A549 (cell line): ENCODE results near the gene TNFRSF21. TPM values are rescaled to one million over a fixed set of nuclear protein-coding genes. Genes with fewer than 3 reads are reported as not detected.
A peak's percentile ranks its signal among the peaks of the same experiment; 100 is the strongest.
"Not testable (repeated sequence)": the region's sequence is repeated elsewhere in the genome, so short reads cannot be mapped to it uniquely, and the experiment has no call there.

Source experiments
- ATAC-seq, 2 experiments: fragments of 200-7000 bp in 1 of 2; fragments of >200 bp in 1 of 2; cut with Nextera tagmentation in 1 of 2; cut with Tn5 transposase in 1 of 2; 3 replicates each; pipeline versions ENCODE4 v1.8.0 to v1.9.1; 2018 to 2020; ENCODE audit warnings: mild to moderate bottlenecking in 1 of 2, moderate library complexity in 1 of 2
- CTCF ChIA-PET: fragments of 300-600 bp; sonication (Branson Sonifier 250); formaldehyde crosslinking; extraction: SDS; loops from one replicate; lab custom pipeline; 2021; ENCODE audit warnings: antibody characterized with exemption, inconsistent platforms; lab: Yijun Ruan, JAX
- POLR2A ChIA-PET: fragments of 350-600 bp; formaldehyde crosslinking; extraction: SDS; loops from one replicate; lab custom pipeline; 2021; ENCODE audit warnings: antibody characterized with exemption, inconsistent platforms; lab: Yijun Ruan, JAX
- DNase-seq, 2 experiments: peaks; one replicate each; pipeline versions ENCODE4 v3.0.0 to v3.0.0-alpha.2; 2011 to 2016; ENCODE audit warnings: low read depth in 1 of 2, low spot score in 1 of 2
- FAIRE-seq: peaks from 2 replicates; lab custom pipeline; 2011; peaks lifted over from hg19 to GRCh38; lab: Jason Lieb, UNC
- H3K27ac ChIP-seq, 2 experiments: fragments of >200 bp; sonication (Bioruptor Twin); formaldehyde crosslinking; 3 replicates each; pipeline ENCODE4 v1.5.1; 2016 to 2017
- H3K4me1 ChIP-seq: fragments of >200 bp; sonication (Bioruptor Twin); formaldehyde crosslinking; 3 replicates; pipeline ENCODE4 v1.6.1; 2016
- H3K4me2 ChIP-seq: fragments of >200 bp; sonication (Bioruptor Twin); formaldehyde crosslinking; 3 replicates; pipeline ENCODE4 v1.6.1; 2016
- H3K4me3 ChIP-seq: fragments of >200 bp; sonication (Bioruptor Twin); formaldehyde crosslinking; 3 replicates; pipeline ENCODE4 v1.5.1; 2016
- H3K9me3 ChIP-seq: fragments of >200 bp; sonication (Bioruptor Twin); formaldehyde crosslinking; 3 replicates; pipeline ENCODE4 v1.6.1; 2016
- CHD4 ChIP-seq: fragments of 200-600 bp; sonication (generic); IDR thresholded peaks from 2 replicates; pipeline ENCODE4 v1.6.1; 2016; ENCODE audit warnings: antibody characterized with exemption, mild to moderate bottlenecking, borderline replicate concordance
- EHMT2 ChIP-seq: fragments of 200-600 bp; sonication (generic); IDR thresholded peaks from 2 replicates; pipeline ENCODE4 v1.6.1; 2016; ENCODE audit warnings: antibody characterized with exemption, low read depth, mild to moderate bottlenecking, moderate library complexity
- HES2 ChIP-seq: fragments of >200 bp; sonication (Bioruptor Twin); formaldehyde crosslinking; IDR thresholded peaks from 2 replicates; pipeline ENCODE4 v1.6.1; 2016
- KDM5A ChIP-seq: fragments of 200-600 bp; sonication (generic); IDR thresholded peaks from 2 replicates; pipeline ENCODE4 v1.6.1; 2016; ENCODE audit warnings: antibody characterized with exemption, mild to moderate bottlenecking
- MYC ChIP-seq: IDR thresholded peaks from 2 replicates; pipeline ENCODE4 v1.6.1; 2012; ENCODE audit warnings: mild to moderate bottlenecking, inconsistent platforms, low read length, improper control_type of control experiment, borderline replicate concordance
- POLR2A ChIP-seq: IDR thresholded peaks from 2 replicates; pipeline ENCODE4 v1.6.1; 2012; ENCODE audit warnings: mild to moderate bottlenecking, low read length
- RAD21 ChIP-seq, 2 experiments: fragments of >200 bp in 1 of 2; sonication (Bioruptor Twin) in 1 of 2; formaldehyde crosslinking in 1 of 2; IDR thresholded peaks in 1 of 2; conservative IDR thresholded peaks in 1 of 2; 2 replicates in 1 of 2; 3 replicates in 1 of 2; pipeline ENCODE4 v1.6.1; 2012 to 2018; ENCODE audit warnings: inconsistent platforms in 1 of 2
- RFX5 ChIP-seq: fragments of 450-650 bp; IDR thresholded peaks from 2 replicates; pipeline ENCODE4 v1.7.1; 2014; ENCODE audit warnings: antibody characterized with exemption, mild to moderate bottlenecking, moderate library complexity
- TP53 ChIP-seq: fragments of 250-450 bp; sonication (Bioruptor Pico); IDR thresholded peaks from 2 replicates; pipeline ENCODE4 v1.5.0; 2021; ENCODE audit warnings: mild to moderate bottlenecking, moderate library complexity
- ZFP36 ChIP-seq: fragments of 450-650 bp; IDR thresholded peaks from 2 replicates; pipeline ENCODE4 v1.6.1; 2014; ENCODE audit warnings: borderline replicate concordance; ENCODE audit not compliant: partially characterized antibody
- ZSCAN20 ChIP-seq: fragments of 250-450 bp; sonication (Bioruptor Pico); IDR thresholded peaks from 2 replicates; pipeline ENCODE4 v1.8.0; 2022; ENCODE audit warnings: mild to moderate bottlenecking, moderate library complexity
- WGBS: methylation state at CpG from one replicate; pipeline ENCODE4 v1.1.6; 2017; ENCODE audit errors: missing lambda C conversion rate; 5-methylcytosine and 5-hydroxymethylcytosine counted together
- polyA plus RNA-seq, 4 experiments: library from polyadenylated mRNA; depleted of rRNA in 3 of 4; stranded (reverse); fragments of >200 nt; fragmentation: RNase III in 1 of 4; extraction: RNeasy Plus Mini Kit Qiagen cat#74134 plus additional on column Dnase treatment in 1 of 4; gene quantifications; 2 replicates in 3 of 4; 3 replicates in 1 of 4; pipeline ENCODE4 v1.2.3, GENCODE V29; 2011 to 2017
- TF ChIP-seq, protein P1 (sequence below): IDR thresholded peaks from 2 replicates; pipeline ENCODE4 v1.6.1; 2012; ENCODE audit warnings: low read depth, borderline replicate concordance
- TF ChIP-seq, protein P2 (sequence below): fragments of 250-450 bp; sonication (Bioruptor Pico); IDR thresholded peaks from 2 replicates; pipeline ENCODE4 v1.5.0; 2021; ENCODE audit warnings: mild to moderate bottlenecking, moderate library complexity, borderline replicate concordance
- TF ChIP-seq, protein P3 (sequence below): IDR thresholded peaks from 2 replicates; pipeline ENCODE4 v1.6.1; 2012

TNFRSF21 gene
- polyA plus RNA-seq, 2 of the 4 experiments (the other 2 are of a cell fraction), result 14.1 to 15.6 TPM

DNA sequence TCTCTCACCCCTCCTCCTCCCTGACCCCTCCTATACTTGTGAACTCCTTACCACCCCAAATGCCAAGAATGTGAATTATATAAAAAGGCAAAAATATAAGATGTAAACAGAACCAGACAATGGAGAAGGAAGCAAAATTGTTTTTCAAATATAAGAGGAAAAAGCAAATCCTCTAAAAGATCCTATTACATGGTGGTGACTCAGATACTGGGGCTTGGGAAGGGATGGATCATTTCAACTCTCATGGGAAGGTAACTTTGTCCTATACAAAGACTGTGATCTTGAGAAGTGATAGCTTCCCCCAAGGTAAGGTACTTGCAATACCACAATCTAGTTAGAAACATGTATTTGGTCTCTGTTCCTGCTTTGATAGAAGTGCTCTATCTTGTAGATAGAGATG lies 24.6 kb upstream of the TNFRSF21 start (continued):
- TF ChIP-seq, protein P1, sequence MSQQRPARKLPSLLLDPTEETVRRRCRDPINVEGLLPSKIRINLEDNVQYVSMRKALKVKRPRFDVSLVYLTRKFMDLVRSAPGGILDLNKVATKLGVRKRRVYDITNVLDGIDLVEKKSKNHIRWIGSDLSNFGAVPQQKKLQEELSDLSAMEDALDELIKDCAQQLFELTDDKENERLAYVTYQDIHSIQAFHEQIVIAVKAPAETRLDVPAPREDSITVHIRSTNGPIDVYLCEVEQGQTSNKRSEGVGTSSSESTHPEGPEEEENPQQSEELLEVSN, result no peak
- TF ChIP-seq ZSCAN20 (CRISPR knock-in tag), result no peak
- no peak for TF ChIP-seq CHD4
- TF ChIP-seq EHMT2, result no peak

GRCh38 chr6:47328606-47329005 lies 18.9 kb upstream of the TNFRSF21 start:
- DNase-seq, H3K9me3 ChIP-seq, H3K4me3 ChIP-seq, H3K27ac ChIP-seq, H3K4me2 ChIP-seq, FAIRE-seq, ATAC-seq, POLR2A ChIA-PET, H3K4me1 ChIP-seq: not testable (repeated sequence)
- 63% methylated on average over 3 of the region's 3 CpGs for WGBS
- CTCF ChIA-PET, result interaction anchor here (1.1 to 1.2 kb wide), 2 partner anchors 17 to 20 kb away, joined by 4 read pairs; no protein-coding TSS in a partner anchor

DNA sequence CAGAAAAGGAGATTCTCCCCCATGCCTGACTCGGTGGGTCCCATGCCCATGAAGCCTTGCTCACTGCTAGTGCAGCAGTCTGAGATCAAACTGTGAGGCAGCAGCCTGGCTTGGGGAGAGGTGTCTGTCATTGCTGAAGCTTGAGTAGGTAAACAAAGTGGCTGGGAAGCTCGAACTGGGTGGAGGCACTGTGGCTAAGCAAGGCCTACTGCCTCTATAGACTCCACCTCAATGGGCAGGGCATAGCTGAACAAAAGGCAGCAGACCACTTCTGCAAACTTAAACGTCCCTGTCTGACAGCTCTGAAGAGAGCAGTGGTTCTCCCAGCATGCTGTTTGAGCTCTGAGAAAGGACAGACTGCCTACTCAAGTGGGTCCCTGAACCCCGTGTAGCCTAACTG lies 18.4 kb upstream of the TNFRSF21 start:
- H3K27ac ChIP-seq, H3K4me3 ChIP-seq, ATAC-seq, H3K9me3 ChIP-seq, POLR2A ChIA-PET, DNase-seq, H3K4me2 ChIP-seq, FAIRE-seq, H3K4me1 ChIP-seq: not testable (repeated sequence)
- WGBS, result 37% methylated on average over 4 of the region's 4 CpGs
- CTCF ChIA-PET, result interaction anchor here (1.1 to 1.2 kb wide), 2 partner anchors 17 to 19 kb away, joined by 4 read pairs; no protein-coding TSS in a partner anchor

GRCh38 chr6:47323887-47324286 lies 14.2 kb upstream of the TNFRSF21 start:
- DNase-seq, result no peak
- no peak for ATAC-seq
- 19% methylated on average over 1 of the region's 1 CpG for WGBS
- TF ChIP-seq TP53 (CRISPR knock-in tag), result no peak
- TF ChIP-seq MYC, result no peak
- no peak for TF ChIP-seq ZFP36
- Histone ChIP-seq H3K27ac (no peak overlapping the region), H3K4me2 (no peak overlapping the region), H3K4me3 (no peak overlapping the region), H3K4me1 (no peaks in the 10 kb centered on the region), H3K9me3 (no peaks in the 10 kb centered on the region)
- POLR2A ChIA-PET, result no interaction called here
- no peak for FAIRE-seq
- CTCF ChIA-PET, result no interaction called here

DNA sequence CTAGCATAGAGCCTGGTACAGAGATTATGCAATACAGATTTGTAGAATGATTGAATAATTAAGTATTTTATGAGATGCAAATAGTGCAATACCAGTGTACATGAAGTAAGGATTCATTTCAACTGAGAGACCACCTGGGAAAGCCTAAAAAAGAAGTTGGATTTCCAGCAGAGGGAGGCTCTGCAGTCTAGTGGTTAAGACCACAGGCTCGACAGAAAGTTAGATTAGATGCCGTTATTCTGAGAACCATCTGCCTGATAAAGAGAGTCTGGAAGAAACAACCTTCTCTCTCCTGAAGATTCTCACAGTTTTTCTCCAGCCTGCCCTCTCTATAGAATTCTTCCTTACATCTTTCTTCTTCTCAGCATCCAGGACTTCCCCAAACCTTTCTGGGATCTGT lies 13.6 kb upstream of the TNFRSF21 start:
- DNase-seq, result no peak
- no peak overlapping the region for H3K4me3 ChIP-seq
- no peak overlapping the region for H3K27ac ChIP-seq
- ChIA-PET POLR2A (no interaction called here), CTCF (no interaction called here)
- H3K4me1 ChIP-seq, result no peaks in the 10 kb centered on the region
- no peak for ATAC-seq
- TF ChIP-seq, protein P2, sequence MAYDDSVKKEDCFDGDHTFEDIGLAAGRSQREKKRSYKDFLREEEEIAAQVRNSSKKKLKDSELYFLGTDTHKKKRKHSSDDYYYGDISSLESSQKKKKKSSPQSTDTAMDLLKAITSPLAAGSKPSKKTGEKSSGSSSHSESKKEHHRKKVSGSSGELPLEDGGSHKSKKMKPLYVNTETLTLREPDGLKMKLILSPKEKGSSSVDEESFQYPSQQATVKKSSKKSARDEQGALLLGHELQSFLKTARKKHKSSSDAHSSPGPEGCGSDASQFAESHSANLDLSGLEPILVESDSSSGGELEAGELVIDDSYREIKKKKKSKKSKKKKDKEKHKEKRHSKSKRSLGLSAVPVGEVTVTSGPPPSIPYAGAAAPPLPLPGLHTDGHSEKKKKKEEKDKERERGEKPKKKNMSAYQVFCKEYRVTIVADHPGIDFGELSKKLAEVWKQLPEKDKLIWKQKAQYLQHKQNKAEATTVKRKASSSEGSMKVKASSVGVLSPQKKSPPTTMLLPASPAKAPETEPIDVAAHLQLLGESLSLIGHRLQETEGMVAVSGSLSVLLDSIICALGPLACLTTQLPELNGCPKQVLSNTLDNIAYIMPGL, result no peak
- TF ChIP-seq KDM5A (no peak), RFX5 (no peak), MYC (no peak), POLR2A (no peak)
- FAIRE-seq, result no peak
- H3K9me3 ChIP-seq, result no peaks in the 10 kb centered on the region
- H3K4me2 ChIP-seq, result no peak overlapping the region
- 87% methylated on average over 2 of the region's 2 CpGs for WGBS

GRCh38 chr6:47321577-47321976 lies 11.9 kb upstream of the TNFRSF21 start:
- no peak overlapping the region for H3K27ac ChIP-seq
- POLR2A ChIA-PET, result no interaction called here
- FAIRE-seq, result no peak
- no peak overlapping the region for H3K4me2 ChIP-seq
- CTCF ChIA-PET, result no interaction called here
- no peak overlapping the region for H3K4me3 ChIP-seq
- 70% methylated on average over 4 of the region's 4 CpGs for WGBS
- H3K9me3 ChIP-seq, result no peaks in the 10 kb centered on the region
- ATAC-seq, result no peak
- TF ChIP-seq, protein P3, sequence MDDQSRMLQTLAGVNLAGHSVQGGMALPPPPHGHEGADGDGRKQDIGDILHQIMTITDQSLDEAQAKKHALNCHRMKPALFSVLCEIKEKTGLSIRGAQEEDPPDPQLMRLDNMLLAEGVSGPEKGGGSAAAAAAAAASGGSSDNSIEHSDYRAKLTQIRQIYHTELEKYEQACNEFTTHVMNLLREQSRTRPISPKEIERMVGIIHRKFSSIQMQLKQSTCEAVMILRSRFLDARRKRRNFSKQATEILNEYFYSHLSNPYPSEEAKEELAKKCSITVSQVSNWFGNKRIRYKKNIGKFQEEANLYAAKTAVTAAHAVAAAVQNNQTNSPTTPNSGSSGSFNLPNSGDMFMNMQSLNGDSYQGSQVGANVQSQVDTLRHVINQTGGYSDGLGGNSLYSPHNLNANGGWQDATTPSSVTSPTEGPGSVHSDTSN, result no peak
- TF ChIP-seq RAD21 (conservative IDR thresholded peaks at IDR 0.05 in 1 of 2, IDR thresholded peaks at IDR 0.05 in 1 of 2) (0 out of 5 replicates have a peak, but pooled peaks of 1 of the 2 experiments have one; percentile 11), HES2 (no peak)
- DNase-seq, result no peak
- H3K4me1 ChIP-seq, result no peaks in the 10 kb centered on the region
